Subcutaneous abdominal adipose tissue (tissue), 5 donors: ENCODE measurements around the gene SERTAD2.

Experiments
- H3K27ac ChIP-seq: one replicate; pipeline ENCODE4 v1.7.0; 2013; ENCODE audit warnings: low read depth, mild to moderate bottlenecking, inconsistent platforms, low read length, moderate library complexity
- H3K27me3 ChIP-seq, 5 donors: one replicate each; pipeline ENCODE4 v1.7.0; 2013; ENCODE audit warnings: low read length in 5 of 5, inconsistent platforms in 1 of 5; ENCODE audit not compliant: control insufficient read depth in 5 of 5, insufficient read depth in 4 of 5
- H3K36me3 ChIP-seq, 5 donors: one replicate each; pipeline ENCODE4 v1.7.0; 2013; ENCODE audit warnings: low read length in 5 of 5; ENCODE audit not compliant: control insufficient read depth in 5 of 5, insufficient read depth in 5 of 5
- H3K4me1 ChIP-seq, 5 donors: one replicate each; pipeline ENCODE4 v1.7.0; 2013; ENCODE audit warnings: low read length in 5 of 5, mild to moderate bottlenecking in 3 of 5, moderate library complexity in 1 of 5; ENCODE audit not compliant: control insufficient read depth in 5 of 5, insufficient read depth in 5 of 5
- H3K4me3 ChIP-seq, 5 donors: one replicate each; pipeline ENCODE4 v1.7.0; 2013; ENCODE audit warnings: low read length in 5 of 5, low read depth in 1 of 5
- H3K9ac ChIP-seq, 5 donors: one replicate each; pipeline ENCODE4 v1.7.0; 2013; ENCODE audit warnings: low read length in 5 of 5, mild to moderate bottlenecking in 4 of 5, moderate library complexity in 3 of 5
- H3K9me3 ChIP-seq, 5 donors: one replicate each; pipeline ENCODE4 v1.7.0; 2013; ENCODE audit warnings: low read length in 5 of 5; ENCODE audit not compliant: control insufficient read depth in 5 of 5
- donor health status: healthy.
- donor health status: healthy.
- donor health status: healthy.
- donor health status: healthy.
- donor health status: healthy.

SERTAD2 gene

GRCh38 chr2:64624108-64624610 is 29.6 kb downstream of the SERTAD2 start:
- Histone ChIP-seq H3K27ac (no peak overlapping the region), H3K27me3 (no peaks in the 10 kb centered on the region), H3K4me1 (peaks cover 0 to 17% (median 11%) of the 10 kb centered on the region in 5 donors), H3K36me3 (no peaks in the 10 kb centered on the region), H3K9ac (no peak overlapping the region), H3K4me3 (no peak overlapping the region), H3K9me3 (no peaks in the 10 kb centered on the region)

- no peaks in the 10 kb centered on the region for H3K27me3 ChIP-seq
- H3K4me1 ChIP-seq = peaks cover 0 to 9% (median 3%) of the 10 kb centered on the region in 5 donors
- H3K27ac ChIP-seq = no peak overlapping the region
- H3K9ac ChIP-seq = no peak overlapping the region
- H3K36me3 ChIP-seq = no peaks in the 10 kb centered on the region
- no peak overlapping the region for H3K4me3 ChIP-seq
- H3K9me3 ChIP-seq = no peaks in the 10 kb centered on the region
These were observed 30.4 kb downstream of the SERTAD2 start for GRCh38 chr2:64623242-64623850.

- H3K9me3 ChIP-seq = no peaks in the 10 kb centered on the region
- no peak overlapping the region for H3K9ac ChIP-seq
- H3K4me1 ChIP-seq = peaks cover 0 to 3% (median 0%) of the 10 kb centered on the region in 5 donors
- H3K27me3 ChIP-seq = no peaks in the 10 kb centered on the region
- no peaks in the 10 kb centered on the region for H3K36me3 ChIP-seq
- H3K27ac ChIP-seq = no peak overlapping the region
- H3K4me3 ChIP-seq = no peak overlapping the region
These were observed 31.1 kb downstream of the SERTAD2 start for GRCh38 chr2:64622443-64623241.

GRCh38 chr2:64620661-64621060 is 33.1 kb downstream of the SERTAD2 start:
- H3K27ac ChIP-seq = no peak overlapping the region
- H3K27me3 ChIP-seq = no peaks in the 10 kb centered on the region
- no peak overlapping the region for H3K9ac ChIP-seq
- no peak overlapping the region for H3K4me3 ChIP-seq
- no peaks in the 10 kb centered on the region for H3K36me3 ChIP-seq
- peaks cover 0 to 4% (median 0%) of the 10 kb centered on the region in 5 donors for H3K4me1 ChIP-seq
- no peaks in the 10 kb centered on the region for H3K9me3 ChIP-seq

GRCh38 chr2:64617631-64618151 is 36.0 kb downstream of the SERTAD2 start:
- H3K9me3 ChIP-seq = no peaks in the 10 kb centered on the region
- no peaks in the 10 kb centered on the region for H3K36me3 ChIP-seq
- H3K4me1 ChIP-seq = peaks cover 0 to 11% (median 4%) of the 10 kb centered on the region in 5 donors
- no peak overlapping the region for H3K27ac ChIP-seq
- H3K4me3 ChIP-seq = no peak overlapping the region
- no peaks in the 10 kb centered on the region for H3K27me3 ChIP-seq
- no peak overlapping the region for H3K9ac ChIP-seq

GRCh38 chr2:64615844-64616536 is 37.7 kb downstream of the SERTAD2 start:
- Histone ChIP-seq H3K9ac (no peak overlapping the region), H3K4me3 (no peak overlapping the region), H3K27me3 (no peaks in the 10 kb centered on the region), H3K9me3 (no peaks in the 10 kb centered on the region), H3K36me3 (no peaks in the 10 kb centered on the region), H3K27ac (no peak overlapping the region), H3K4me1 (peaks cover 0 to 8% (median 4%) of the 10 kb centered on the region in 5 donors)

GRCh38 chr2:64615192-64615763 is 38.4 kb downstream of the SERTAD2 start:
- Histone ChIP-seq H3K9ac (no peak overlapping the region), H3K27me3 (no peaks in the 10 kb centered on the region), H3K27ac (no peak overlapping the region), H3K36me3 (no peaks in the 10 kb centered on the region), H3K9me3 (no peaks in the 10 kb centered on the region), H3K4me1 (peaks cover 0 to 8% (median 4%) of the 10 kb centered on the region in 5 donors), H3K4me3 (no peak overlapping the region)

- no peaks in the 10 kb centered on the region for H3K36me3 ChIP-seq
- H3K4me3 ChIP-seq = no peak overlapping the region
- peaks cover 4 to 20% (median 10%) of the 10 kb centered on the region in 5 donors for H3K4me1 ChIP-seq
- no peak overlapping the region for H3K27ac ChIP-seq
- no peak overlapping the region for H3K9ac ChIP-seq
- no peaks in the 10 kb centered on the region for H3K9me3 ChIP-seq
- no peaks in the 10 kb centered on the region for H3K27me3 ChIP-seq
These were observed 40.4 kb downstream of the SERTAD2 start for GRCh38 chr2:64613276-64613675.

- Histone ChIP-seq H3K9ac (no peak overlapping the region), H3K27ac (no peak overlapping the region), H3K9me3 (no peaks in the 10 kb centered on the region), H3K27me3 (no peaks in the 10 kb centered on the region), H3K4me3 (no peak overlapping the region), H3K4me1 (peaks cover 4 to 25% (median 16%) of the 10 kb centered on the region in 5 donors), H3K36me3 (no peaks in the 10 kb centered on the region)
These were observed 41.0 kb downstream of the SERTAD2 start for GRCh38 chr2:64612575-64613195.
